Neural cell (in vitro differentiated cells): ENCODE results near the gene KCNH5. TPM values are rescaled to one million over a fixed set of nuclear protein-coding genes. Genes with fewer than 3 reads are reported as not detected.

Experiments
- H2AFZ ChIP-seq: fragments of 200-600, 300-800 bp; sonication (generic), shearing (Covaris generic); 2 replicates; pipeline ENCODE4 v1.6.0; 2014; ENCODE audit warnings: low read depth, mild to moderate bottlenecking, antibody characterized with exemption, low read length, moderate library complexity
- H3F3A ChIP-seq: fragments of 200-600 bp; shearing (Covaris generic); 2 replicates; pipeline ENCODE4 v1.6.1; 2016; ENCODE audit warnings: mild to moderate bottlenecking, moderate library complexity, mixed read lengths, antibody characterized with exemption, low read length; ENCODE audit not compliant: insufficient read depth, poor library complexity, severe bottlenecking
- H3K27ac ChIP-seq: fragments of 200-600, 300-800 bp; sonication (generic), shearing (Covaris generic); 2 replicates; pipeline ENCODE4 v1.5.1; 2014; ENCODE audit warnings: mild to moderate bottlenecking, low read length, moderate library complexity
- H3K27me3 ChIP-seq: fragments of 300-800, 200-600 bp; sonication (generic), shearing (Covaris generic); 2 replicates; pipeline ENCODE4 v1.6.0; 2014; ENCODE audit warnings: mild to moderate bottlenecking, low read depth, low read length, moderate library complexity; ENCODE audit not compliant: insufficient read depth
- H3K36me3 ChIP-seq: fragments of 300-800, 200-600 bp; sonication (generic), shearing (Covaris generic); 2 replicates; pipeline ENCODE4 v1.5.1; 2014; ENCODE audit warnings: mild to moderate bottlenecking, antibody characterized with exemption, low read length, moderate library complexity; ENCODE audit not compliant: insufficient read depth
- H3K4me2 ChIP-seq: fragments of 300-800, 200-600 bp; sonication (generic), shearing (Covaris generic); 2 replicates; pipeline ENCODE4 v1.6.0; 2014; ENCODE audit warnings: mild to moderate bottlenecking, low read length
- H3K4me3 ChIP-seq: fragments of 300-800, 200-600 bp; sonication (generic), shearing (Covaris generic); 2 replicates; pipeline ENCODE4 v1.5.1; 2014; ENCODE audit warnings: mild to moderate bottlenecking, low read length, moderate library complexity
- H3K79me2 ChIP-seq: fragments of 200-600 bp; shearing (Covaris generic); replicated peaks from 2 replicates; pipeline ENCODE4 v1.6.0; 2014; ENCODE audit warnings: mild to moderate bottlenecking, low read length, moderate library complexity; ENCODE audit not compliant: insufficient read depth
- H3K9ac ChIP-seq: fragments of 300-800, 200-600 bp; sonication (generic), shearing (Covaris generic); 2 replicates; pipeline ENCODE4 v1.6.1; 2016; ENCODE audit warnings: mild to moderate bottlenecking, low read length, mixed read lengths
- H3K9me2 ChIP-seq: fragments of 200-600 bp; shearing (Covaris generic); 2 replicates; pipeline ENCODE4 v1.6.1; 2016; ENCODE audit warnings: mild to moderate bottlenecking, low read length, mixed read lengths; ENCODE audit not compliant: insufficient read depth
- H3K9me3 ChIP-seq: fragments of 200-600, 300-800 bp; sonication (generic), shearing (Covaris generic); 2 replicates; pipeline ENCODE4 v1.6.1; 2016; ENCODE audit warnings: mild to moderate bottlenecking, mixed run types, low read length, moderate library complexity, mixed read lengths
- H4K20me1 ChIP-seq: fragments of 200-600 bp; shearing (Covaris generic); 2 replicates; pipeline ENCODE4 v1.6.1; 2016; ENCODE audit warnings: mild to moderate bottlenecking, mixed run types; ENCODE audit not compliant: insufficient read depth
- EP300 ChIP-seq: fragments of 450-650 bp; conservative IDR thresholded peaks from 2 replicates; pipeline ENCODE4 v1.6.1; 2014; ENCODE audit warnings: antibody characterized with exemption, mild to moderate bottlenecking, moderate library complexity; ENCODE audit not compliant: poor library complexity, severe bottlenecking
- EZH2 ChIP-seq: fragments of 200-600, 300-800 bp; shearing (Covaris generic), sonication (generic); IDR thresholded peaks from 2 replicates; pipeline ENCODE4 v1.6.1; 2014; ENCODE audit warnings: antibody characterized with exemption, low read length, borderline replicate concordance, mild to moderate bottlenecking; ENCODE audit not compliant: insufficient read depth, poor library complexity, severe bottlenecking
- MXI1 ChIP-seq: fragments of 450-650 bp; conservative IDR thresholded peaks from 2 replicates; pipeline ENCODE4 v1.6.1; 2014; ENCODE audit warnings: antibody characterized with exemption, mild to moderate bottlenecking; ENCODE audit not compliant: poor library complexity, severe bottlenecking
- POLR2AphosphoS5 ChIP-seq: IDR thresholded peaks from 2 replicates; pipeline ENCODE4 v1.6.1; 2012
- RAD21 ChIP-seq: fragments of 450-650 bp; conservative IDR thresholded peaks from 2 replicates; pipeline ENCODE4 v1.6.1; 2014; ENCODE audit warnings: antibody characterized with exemption, mild to moderate bottlenecking, moderate library complexity
- SMC3 ChIP-seq: fragments of 450-650 bp; conservative IDR thresholded peaks from 2 replicates; pipeline ENCODE4 v1.6.1; 2014; ENCODE audit warnings: antibody characterized with exemption, mild to moderate bottlenecking, moderate library complexity; ENCODE audit not compliant: poor library complexity
- TAF1 ChIP-seq: IDR thresholded peaks from 2 replicates; pipeline ENCODE4 v1.6.1; 2012; ENCODE audit warnings: low read depth
- polyA plus RNA-seq: library from polyadenylated mRNA; depleted of rRNA; stranded (reverse); fragments of >200 nt; gene quantifications from 2 replicates; pipeline ENCODE4 v1.2.3, GENCODE V29; 2014
- TF ChIP-seq, protein P1 (sequence below): IDR thresholded peaks from 2 replicates; pipeline ENCODE4 v1.6.1; 2012; ENCODE audit warnings: borderline replicate concordance
- TF ChIP-seq, protein P2 (sequence below): fragments of 450-650 bp; IDR thresholded peaks from 2 replicates; pipeline ENCODE4 v1.5.1; 2014; ENCODE audit warnings: antibody characterized with exemption, mild to moderate bottlenecking, moderate library complexity; ENCODE audit not compliant: poor library complexity, severe bottlenecking

Gene KCNH5
- polyA plus RNA-seq, 1 donor from 2014 or later = 0.95 TPM

DNA sequence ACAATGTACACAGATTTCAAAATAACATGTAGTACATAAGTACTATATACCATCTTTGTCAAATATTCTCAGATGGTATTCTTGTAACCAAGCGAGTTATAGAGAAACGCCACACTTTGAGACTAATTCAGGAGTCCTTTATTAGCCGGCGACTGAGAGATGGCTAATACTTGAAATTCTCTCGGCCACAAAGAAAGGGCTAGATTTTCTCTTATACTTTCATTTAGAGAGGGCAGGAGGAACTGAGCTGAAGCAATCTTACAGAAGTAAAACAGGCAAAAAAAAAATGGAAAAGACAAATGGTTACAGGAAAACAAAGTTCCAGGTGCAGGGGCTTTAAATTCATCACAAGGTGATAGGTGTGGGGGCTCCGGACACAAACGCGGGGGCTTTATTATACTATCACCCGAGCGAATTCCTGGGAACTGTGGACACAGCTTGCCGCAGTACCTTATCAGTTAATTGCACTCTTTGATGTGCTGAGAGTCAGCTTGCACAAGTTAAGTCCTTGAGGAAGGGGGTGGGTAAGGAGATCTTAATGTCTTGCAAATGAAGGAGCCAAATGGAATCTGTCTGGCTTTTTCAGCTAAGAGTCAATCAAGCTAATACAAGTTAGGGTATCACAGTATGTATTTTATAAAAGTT lies 382.3 kb downstream of the KCNH5 start:
- no peaks in the 10 kb centered on the region for H3K36me3 ChIP-seq
- no peak overlapping the region for H2AFZ ChIP-seq
- H3K9me2 ChIP-seq = no peaks in the 10 kb centered on the region
- no peak overlapping the region for H3K4me3 ChIP-seq
- H3K27ac ChIP-seq = no peak overlapping the region
- H3K9ac ChIP-seq = no peak overlapping the region
- no peaks in the 10 kb centered on the region for H3K79me2 ChIP-seq
- TF ChIP-seq EP300 = no peak
- TF ChIP-seq, protein P1, sequence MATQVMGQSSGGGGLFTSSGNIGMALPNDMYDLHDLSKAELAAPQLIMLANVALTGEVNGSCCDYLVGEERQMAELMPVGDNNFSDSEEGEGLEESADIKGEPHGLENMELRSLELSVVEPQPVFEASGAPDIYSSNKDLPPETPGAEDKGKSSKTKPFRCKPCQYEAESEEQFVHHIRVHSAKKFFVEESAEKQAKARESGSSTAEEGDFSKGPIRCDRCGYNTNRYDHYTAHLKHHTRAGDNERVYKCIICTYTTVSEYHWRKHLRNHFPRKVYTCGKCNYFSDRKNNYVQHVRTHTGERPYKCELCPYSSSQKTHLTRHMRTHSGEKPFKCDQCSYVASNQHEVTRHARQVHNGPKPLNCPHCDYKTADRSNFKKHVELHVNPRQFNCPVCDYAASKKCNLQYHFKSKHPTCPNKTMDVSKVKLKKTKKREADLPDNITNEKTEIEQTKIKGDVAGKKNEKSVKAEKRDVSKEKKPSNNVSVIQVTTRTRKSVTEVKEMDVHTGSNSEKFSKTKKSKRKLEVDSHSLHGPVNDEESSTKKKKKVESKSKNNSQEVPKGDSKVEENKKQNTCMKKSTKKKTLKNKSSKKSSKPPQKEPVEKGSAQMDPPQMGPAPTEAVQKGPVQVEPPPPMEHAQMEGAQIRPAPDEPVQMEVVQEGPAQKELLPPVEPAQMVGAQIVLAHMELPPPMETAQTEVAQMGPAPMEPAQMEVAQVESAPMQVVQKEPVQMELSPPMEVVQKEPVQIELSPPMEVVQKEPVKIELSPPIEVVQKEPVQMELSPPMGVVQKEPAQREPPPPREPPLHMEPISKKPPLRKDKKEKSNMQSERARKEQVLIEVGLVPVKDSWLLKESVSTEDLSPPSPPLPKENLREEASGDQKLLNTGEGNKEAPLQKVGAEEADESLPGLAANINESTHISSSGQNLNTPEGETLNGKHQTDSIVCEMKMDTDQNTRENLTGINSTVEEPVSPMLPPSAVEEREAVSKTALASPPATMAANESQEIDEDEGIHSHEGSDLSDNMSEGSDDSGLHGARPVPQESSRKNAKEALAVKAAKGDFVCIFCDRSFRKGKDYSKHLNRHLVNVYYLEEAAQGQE = no peak
- TF ChIP-seq MXI1 = no peak
- no peak for TF ChIP-seq POLR2AphosphoS5
- TF ChIP-seq EZH2 = no peak
- no peaks in the 10 kb centered on the region for H3F3A ChIP-seq
- H3K27me3 ChIP-seq = peaks cover 5% of the 10 kb centered on the region
- H3K9me3 ChIP-seq = no peaks in the 10 kb centered on the region
- no peak overlapping the region for H3K4me2 ChIP-seq
- H4K20me1 ChIP-seq = no peaks in the 10 kb centered on the region

DNA sequence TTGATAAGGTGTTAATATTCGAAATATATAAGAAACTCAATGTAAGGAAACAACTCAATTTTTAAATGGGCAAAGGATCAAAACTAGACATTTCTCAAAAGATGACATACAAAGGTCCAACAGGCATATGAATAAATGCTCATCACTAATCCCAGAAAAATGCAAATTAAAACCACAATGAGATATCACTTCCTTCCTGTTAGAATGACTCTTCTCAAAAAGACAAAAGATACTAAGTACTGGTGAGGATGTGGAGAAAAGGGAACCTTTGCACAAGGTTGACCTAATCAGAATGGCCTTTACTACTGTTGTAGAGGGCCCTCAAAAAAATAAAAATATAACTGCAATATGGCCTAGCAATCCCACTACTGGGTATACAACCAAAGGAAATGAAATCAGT lies 383.4 kb downstream of the KCNH5 start:
- no peak overlapping the region for H3K9ac ChIP-seq
- no peaks in the 10 kb centered on the region for H4K20me1 ChIP-seq
- no peak overlapping the region for H3K4me3 ChIP-seq
- peaks cover 5% of the 10 kb centered on the region for H3K27me3 ChIP-seq
- H3K27ac ChIP-seq = no peak overlapping the region
- no peaks in the 10 kb centered on the region for H3K9me3 ChIP-seq
- no peak overlapping the region for H2AFZ ChIP-seq
- H3K36me3 ChIP-seq = no peaks in the 10 kb centered on the region
- H3K4me2 ChIP-seq = no peak overlapping the region
- no peaks in the 10 kb centered on the region for H3K9me2 ChIP-seq
- H3F3A ChIP-seq = no peaks in the 10 kb centered on the region
- TF ChIP-seq, protein P2, sequence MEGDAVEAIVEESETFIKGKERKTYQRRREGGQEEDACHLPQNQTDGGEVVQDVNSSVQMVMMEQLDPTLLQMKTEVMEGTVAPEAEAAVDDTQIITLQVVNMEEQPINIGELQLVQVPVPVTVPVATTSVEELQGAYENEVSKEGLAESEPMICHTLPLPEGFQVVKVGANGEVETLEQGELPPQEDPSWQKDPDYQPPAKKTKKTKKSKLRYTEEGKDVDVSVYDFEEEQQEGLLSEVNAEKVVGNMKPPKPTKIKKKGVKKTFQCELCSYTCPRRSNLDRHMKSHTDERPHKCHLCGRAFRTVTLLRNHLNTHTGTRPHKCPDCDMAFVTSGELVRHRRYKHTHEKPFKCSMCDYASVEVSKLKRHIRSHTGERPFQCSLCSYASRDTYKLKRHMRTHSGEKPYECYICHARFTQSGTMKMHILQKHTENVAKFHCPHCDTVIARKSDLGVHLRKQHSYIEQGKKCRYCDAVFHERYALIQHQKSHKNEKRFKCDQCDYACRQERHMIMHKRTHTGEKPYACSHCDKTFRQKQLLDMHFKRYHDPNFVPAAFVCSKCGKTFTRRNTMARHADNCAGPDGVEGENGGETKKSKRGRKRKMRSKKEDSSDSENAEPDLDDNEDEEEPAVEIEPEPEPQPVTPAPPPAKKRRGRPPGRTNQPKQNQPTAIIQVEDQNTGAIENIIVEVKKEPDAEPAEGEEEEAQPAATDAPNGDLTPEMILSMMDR = no peak
- H3K79me2 ChIP-seq = no peaks in the 10 kb centered on the region

DNA sequence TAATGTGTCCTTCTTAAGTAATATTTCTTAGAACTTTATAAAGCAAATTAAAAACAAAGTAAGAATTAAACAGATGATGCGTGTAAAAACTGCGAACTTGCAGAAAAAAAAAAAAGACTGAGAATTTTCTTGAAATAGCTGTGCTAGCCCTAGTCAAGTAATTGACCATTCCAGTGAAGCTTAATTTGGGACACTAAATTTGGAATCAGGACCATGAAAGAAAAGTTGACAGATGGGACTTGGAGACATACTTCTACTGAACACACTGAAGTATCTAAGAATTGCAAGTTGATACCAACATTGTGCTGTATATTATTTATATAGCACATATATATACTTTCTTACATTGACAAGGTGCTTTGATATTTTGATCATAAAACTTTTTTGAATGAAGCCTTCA lies 386.6 kb downstream of the KCNH5 start:
- Histone ChIP-seq H3K9me3 (no peaks in the 10 kb centered on the region), H3K9ac (no peak overlapping the region), H3K4me2 (no peak overlapping the region), H3F3A (no peaks in the 10 kb centered on the region), H3K9me2 (no peaks in the 10 kb centered on the region), H3K27me3 (no peaks in the 10 kb centered on the region), H3K79me2 (no peaks in the 10 kb centered on the region), H3K27ac (no peak overlapping the region), H3K36me3 (no peaks in the 10 kb centered on the region), H4K20me1 (no peaks in the 10 kb centered on the region), H3K4me3 (no peak overlapping the region), H2AFZ (no peak overlapping the region)
- TF ChIP-seq TAF1 = no peak
- TF ChIP-seq, protein P2 = no peak
- TF ChIP-seq EZH2 = no peak
- no peak for TF ChIP-seq MXI1
- no peak for TF ChIP-seq POLR2AphosphoS5
- TF ChIP-seq EP300 = no peak
- TF ChIP-seq, protein P1 = no peak
- no peak for TF ChIP-seq SMC3
- TF ChIP-seq RAD21 = no peak
